AG09319 (cell line): ENCODE data around the gene KRTAP4-16.
A peak's percentile ranks its signal among the peaks of the same experiment; 100 is the strongest.
"Not testable (repeated sequence)": the region's sequence is repeated elsewhere in the genome, so short reads cannot be mapped to it uniquely, and the experiment has no call there.

Experiments
- DNase-seq: peaks from one replicate; pipeline ENCODE4 v3.0.0-alpha.2; 2010; ENCODE audit warnings: low read depth; ENCODE audit errors: extremely low read depth
- TF ChIP-seq, protein P1 (sequence below): IDR thresholded peaks from 2 replicates; pipeline ENCODE4 v1.5.1; 2011; ENCODE audit warnings: low read depth, mild to moderate bottlenecking, inconsistent platforms, low read length, moderate library complexity

Gene KRTAP4-16

DNA sequence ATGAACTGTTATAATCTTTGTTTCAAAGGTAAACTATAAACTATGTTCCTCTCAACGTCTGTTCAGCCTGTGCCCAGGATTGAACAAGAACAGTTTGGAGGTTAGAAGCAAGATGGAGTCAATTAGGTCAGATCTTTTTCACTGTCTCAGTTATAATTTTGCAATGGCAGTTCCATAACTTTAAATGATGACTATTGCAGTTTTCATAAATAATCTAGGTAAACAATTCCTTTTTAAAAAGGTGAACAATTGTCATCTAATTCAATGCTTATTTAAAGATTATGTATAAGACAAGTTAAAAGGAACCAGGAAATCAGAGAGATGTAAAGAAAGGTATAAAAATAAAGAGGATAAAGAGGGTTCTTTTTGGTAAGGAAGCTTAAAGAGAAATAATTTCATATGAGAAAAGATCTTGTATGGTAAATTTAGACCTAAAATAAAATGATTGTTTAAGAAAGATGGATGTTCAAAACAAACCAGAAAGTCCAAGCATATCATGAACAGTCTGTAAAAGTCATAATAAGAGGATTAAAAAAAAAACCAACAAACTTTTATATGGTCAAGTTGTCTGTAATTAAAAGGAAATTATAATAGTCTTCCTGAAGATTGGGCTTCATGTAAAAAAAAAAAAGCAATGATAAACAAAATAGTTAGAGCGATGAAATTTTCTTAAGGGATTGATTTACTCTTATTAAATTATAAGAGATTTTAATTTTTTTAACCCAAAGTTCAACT is 9.3 kb upstream of the KRTAP4-16 start:
- DNase-seq = no peak
- TF ChIP-seq, protein P1, sequence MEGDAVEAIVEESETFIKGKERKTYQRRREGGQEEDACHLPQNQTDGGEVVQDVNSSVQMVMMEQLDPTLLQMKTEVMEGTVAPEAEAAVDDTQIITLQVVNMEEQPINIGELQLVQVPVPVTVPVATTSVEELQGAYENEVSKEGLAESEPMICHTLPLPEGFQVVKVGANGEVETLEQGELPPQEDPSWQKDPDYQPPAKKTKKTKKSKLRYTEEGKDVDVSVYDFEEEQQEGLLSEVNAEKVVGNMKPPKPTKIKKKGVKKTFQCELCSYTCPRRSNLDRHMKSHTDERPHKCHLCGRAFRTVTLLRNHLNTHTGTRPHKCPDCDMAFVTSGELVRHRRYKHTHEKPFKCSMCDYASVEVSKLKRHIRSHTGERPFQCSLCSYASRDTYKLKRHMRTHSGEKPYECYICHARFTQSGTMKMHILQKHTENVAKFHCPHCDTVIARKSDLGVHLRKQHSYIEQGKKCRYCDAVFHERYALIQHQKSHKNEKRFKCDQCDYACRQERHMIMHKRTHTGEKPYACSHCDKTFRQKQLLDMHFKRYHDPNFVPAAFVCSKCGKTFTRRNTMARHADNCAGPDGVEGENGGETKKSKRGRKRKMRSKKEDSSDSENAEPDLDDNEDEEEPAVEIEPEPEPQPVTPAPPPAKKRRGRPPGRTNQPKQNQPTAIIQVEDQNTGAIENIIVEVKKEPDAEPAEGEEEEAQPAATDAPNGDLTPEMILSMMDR = no peak

DNA sequence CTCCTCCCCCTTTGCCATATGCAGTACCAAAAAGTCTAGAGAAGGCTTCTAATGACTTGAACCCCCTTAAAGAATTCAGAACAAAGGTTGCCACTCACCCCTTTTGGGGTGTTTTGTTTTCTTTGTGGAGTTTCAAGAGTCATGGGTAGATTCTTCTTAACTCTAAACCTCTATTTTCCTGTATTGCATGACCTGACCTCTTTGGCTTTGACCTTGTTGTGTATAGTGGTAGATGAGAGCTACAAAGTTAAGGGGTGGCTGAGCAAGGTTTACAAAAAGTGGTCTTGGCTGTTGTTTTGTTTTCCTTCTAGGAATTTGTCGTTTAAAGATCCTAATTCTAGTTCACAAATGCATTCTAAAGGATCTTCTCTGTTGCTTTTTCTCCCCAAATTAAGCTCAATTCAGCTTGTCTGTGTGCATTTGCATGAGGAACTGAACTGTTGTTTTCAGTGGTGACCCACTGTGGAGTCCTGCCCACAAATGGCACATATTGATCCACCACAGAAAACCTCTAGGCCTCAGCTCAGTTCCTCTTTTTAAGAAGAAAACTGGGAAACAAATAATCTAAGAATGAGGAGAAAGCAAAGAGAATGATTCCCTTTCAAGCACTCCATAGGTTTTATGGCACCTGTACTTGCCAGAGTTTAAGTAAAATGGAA is 6.8 kb upstream of the KRTAP4-16 start:
- DNase-seq = not testable (repeated sequence)

DNA sequence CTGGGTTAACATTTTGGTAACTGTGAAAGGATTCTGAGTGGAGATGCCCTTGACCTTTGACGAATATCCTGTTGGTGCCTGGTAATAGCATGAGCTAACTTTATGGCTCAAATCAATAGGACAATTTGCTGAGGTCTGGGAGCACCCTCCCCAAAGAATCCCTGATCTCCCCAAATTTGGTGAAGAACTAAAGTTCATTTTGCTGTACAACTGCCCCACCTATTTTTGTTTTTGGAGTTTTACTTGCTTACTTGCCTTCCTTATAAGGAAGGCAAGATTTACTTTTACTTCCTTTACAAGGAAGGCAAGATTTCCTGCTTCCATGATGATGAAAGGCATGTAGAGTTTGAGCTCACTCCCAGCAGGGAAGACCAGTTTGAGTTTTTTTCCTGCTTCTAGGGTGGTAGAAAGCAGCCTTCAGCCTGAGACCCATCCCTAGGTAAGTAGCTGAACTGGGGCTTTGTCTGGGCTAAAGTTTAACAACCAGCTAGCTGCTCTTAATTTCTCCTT is 6.0 kb upstream of the KRTAP4-16 start:
- no peak for DNase-seq
- TF ChIP-seq, protein P1 = no peak

DNA sequence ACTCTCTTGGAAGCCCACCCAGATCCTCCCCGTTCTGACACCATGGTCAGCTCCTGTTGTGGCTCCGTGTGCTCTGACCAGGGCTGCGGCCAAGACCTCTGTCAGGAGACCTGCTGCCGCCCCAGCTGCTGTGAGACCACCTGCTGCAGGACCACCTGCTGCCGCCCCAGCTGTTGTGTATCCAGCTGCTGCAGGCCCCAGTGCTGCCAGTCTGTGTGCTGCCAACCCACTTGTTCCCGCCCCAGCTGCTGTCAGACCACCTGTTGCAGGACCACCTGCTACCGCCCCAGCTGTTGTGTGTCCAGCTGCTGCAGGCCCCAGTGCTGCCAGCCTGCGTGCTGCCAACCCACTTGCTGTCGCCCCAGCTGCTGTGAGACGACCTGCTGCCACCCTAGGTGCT is 3.3 kb upstream of the KRTAP4-16 start, which contains the start of gene KRTAP4-9:
Gene KRTAP4-9 (plus strand): TSS at position 43 of the 400 bp plus-strand sequence. CDS start 0 bp downstream, at position 43.
- DNase-seq = not testable (repeated sequence)

DNA sequence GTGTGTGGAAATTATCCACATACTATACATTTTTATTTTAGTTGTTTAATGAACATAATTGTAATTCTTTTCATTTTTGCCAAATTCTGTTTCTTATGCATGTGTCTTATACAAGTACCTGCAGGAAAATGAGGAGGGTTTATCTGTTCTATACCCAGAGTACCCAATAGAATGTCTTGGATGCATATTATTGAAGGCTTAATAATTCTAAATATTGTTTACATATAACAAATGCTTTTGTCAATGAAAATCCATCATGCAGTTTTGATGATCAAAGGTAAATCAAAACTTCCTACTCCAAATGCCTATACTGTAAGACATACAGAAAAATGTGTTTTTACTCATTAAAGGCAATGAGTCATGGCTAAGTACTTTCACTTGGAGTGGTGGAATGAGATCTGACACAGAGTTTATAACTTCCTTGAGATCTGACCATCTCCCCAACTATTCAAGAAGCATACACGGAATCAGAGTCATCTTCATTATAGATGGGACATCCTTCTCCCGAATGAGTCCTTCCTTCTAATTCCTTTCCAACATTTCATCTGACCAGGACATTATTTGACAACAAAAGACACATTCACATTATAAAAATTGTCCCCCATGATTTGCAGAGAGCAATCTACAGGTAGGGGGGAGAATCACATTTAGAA is 2.5 kb upstream of the KRTAP4-16 start:
- not testable (repeated sequence) for DNase-seq

DNA sequence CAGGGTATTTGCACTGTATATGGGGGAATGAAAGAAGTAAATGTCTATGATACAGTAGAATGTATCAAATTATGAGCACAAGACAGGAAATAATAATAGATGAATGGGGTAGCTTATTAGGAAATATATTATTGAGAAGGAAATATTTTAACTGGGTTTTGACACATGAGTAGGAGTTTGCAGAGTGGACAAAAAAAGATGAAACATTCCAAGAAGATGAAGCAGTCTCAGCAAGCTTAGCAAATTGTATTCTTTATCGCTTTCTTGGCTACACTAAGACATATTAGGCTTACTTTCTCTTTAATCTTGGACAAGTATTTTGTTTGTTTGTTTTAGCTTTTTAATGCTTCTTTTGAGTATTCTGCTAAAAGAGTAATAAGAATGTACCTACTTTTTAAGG is 1.9 kb upstream of the KRTAP4-16 start:
- TF ChIP-seq, protein P1 = no peak

DNA sequence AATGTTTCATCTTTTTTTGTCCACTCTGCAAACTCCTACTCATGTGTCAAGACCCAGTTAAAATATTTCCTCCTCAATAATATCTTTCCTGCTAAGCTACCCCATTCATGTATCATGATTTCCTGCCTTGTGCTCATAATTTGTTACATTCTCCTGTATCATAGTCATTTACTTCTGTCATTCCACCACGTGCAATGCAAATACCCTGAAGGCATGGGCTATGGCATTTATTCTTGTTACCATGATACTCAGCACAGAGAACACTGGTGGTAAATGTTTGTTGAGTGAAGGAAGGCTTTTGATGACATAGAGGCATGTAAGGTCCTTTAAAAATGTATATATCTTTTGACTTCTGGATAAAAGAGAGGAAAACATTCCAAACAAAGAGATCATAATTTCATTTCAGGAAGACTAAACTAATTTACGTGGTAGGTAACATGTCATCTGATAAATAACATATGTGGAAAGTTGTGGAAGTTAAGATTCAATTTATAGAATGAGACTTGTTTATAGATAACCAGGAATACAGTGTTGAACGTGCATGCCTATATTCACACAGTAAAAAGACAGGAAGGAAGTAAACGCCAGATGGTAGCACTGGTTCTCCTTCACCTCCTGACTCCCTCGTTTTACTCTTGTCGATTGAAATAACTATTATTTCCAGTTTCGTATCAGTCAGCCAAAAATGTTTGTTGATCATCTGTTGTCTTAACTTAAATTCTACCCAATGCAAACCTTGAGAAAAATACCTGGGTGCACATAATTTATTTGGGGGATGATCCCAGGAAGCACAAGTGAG is 2.1 kb downstream of the KRTAP4-16 start:
- peak; percentile 19 for DNase-seq

More for the DNA sequence above, 1.9 kb upstream of the KRTAP4-16 start:
- no peak for DNase-seq

DNA sequence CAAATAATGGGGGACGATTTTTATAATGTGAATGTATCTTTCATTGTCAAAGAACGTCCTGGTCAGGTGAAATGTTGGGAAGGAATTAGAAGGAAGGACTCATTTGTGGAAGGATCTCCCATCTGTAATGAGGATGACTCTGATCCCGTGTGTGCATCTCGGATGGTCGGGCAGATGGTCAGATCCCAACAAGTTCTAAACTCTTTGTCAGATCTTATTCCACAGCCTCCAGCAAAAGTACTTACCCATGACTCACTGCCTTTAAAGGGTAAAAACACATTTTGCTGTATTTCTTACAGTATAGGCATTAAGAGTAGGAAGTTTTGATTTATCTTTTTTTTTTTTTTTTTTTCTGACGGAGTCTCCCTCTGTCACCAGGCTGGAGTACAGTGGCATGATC is 3.5 kb downstream of the KRTAP4-16 start:
- TF ChIP-seq, protein P1 = no peak
- DNase-seq = peak; percentile 10

DNA sequence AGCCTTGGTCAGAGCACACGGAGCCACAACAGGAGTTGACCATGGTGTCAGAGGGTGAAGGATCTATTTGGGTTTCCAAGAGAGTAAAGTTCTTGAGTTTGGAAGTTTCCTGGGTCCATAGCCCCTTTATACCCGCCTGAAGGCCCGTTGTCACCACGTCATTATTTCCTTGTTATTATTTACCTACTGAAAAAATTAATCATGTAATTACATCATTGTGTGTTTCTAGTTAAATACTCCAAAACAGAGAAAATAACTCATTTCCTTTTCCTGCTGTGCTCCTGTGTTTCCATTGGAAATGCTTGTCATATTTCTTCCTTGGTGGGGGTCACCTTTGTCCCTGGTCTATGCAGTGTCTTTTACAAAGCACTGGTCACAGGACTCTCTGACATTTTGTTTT is 4.0 kb downstream of the KRTAP4-16 start, which contains the start of gene KRTAP4-8:
Gene KRTAP4-8 (minus strand): TSS at position 101 of the 400 bp plus-strand sequence. CDS start 58 bp downstream, at position 43.
- TF ChIP-seq, protein P1 = no peak
- DNase-seq = no peak
